SH-SY5Y (cell line): ENCODE data around the gene SLC26A11.

Source experiments
- GATA2 ChIP-seq: IDR thresholded peaks from 2 replicates; pipeline ENCODE4 v1.6.1; 2011; ENCODE audit warnings: mild to moderate bottlenecking, low read depth, low read length
- GATA3 ChIP-seq: IDR thresholded peaks from 2 replicates; pipeline ENCODE4 v1.6.1; 2011; ENCODE audit warnings: low read depth, mild to moderate bottlenecking, low read length, moderate library complexity

Gene SLC26A11

DNA sequence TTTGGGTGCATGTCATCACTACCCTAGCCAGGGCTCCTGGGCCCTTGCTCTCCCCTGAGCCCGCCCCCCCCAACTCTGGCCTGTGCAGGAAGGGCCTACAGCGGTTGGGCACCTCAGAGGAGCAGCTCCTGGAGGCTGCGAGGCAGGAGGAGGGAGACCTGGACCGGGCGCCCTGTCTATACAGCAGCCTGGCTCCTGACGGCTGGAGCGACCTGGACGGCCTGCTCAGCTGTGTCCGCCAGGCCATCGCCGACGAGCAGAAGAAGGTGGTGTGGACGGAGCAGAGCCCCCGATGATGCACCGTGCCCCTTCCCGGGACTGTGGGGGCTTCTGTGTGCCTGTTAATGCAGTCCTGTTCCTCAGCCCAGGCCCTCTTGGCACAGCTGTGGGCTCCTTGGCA lies 12.2 kb upstream of the SLC26A11 start:
- TF ChIP-seq GATA2 (no peak), GATA3 (no peak)

DNA sequence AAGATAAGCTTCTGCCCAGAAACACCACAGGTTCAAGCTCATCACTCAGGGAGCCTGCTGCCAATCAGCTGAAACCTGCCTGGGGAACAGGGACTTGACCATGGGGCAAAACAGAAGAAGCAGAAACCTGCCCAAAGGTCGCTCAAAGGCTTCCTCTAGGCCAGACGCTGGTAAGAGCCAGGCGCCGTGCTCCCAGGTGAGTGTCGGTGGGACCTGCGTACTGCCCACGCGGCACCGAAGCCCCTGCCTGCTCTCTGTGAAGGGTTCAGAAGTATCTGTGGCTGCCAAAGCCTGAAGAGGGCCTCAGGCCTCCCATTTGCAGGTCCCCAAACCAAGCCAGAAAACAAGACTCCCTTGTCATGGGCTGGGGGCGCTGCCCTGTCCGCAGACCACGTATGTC lies 10.5 kb upstream of the SLC26A11 start:
- no peak for TF ChIP-seq GATA3
- no peak for TF ChIP-seq GATA2

DNA sequence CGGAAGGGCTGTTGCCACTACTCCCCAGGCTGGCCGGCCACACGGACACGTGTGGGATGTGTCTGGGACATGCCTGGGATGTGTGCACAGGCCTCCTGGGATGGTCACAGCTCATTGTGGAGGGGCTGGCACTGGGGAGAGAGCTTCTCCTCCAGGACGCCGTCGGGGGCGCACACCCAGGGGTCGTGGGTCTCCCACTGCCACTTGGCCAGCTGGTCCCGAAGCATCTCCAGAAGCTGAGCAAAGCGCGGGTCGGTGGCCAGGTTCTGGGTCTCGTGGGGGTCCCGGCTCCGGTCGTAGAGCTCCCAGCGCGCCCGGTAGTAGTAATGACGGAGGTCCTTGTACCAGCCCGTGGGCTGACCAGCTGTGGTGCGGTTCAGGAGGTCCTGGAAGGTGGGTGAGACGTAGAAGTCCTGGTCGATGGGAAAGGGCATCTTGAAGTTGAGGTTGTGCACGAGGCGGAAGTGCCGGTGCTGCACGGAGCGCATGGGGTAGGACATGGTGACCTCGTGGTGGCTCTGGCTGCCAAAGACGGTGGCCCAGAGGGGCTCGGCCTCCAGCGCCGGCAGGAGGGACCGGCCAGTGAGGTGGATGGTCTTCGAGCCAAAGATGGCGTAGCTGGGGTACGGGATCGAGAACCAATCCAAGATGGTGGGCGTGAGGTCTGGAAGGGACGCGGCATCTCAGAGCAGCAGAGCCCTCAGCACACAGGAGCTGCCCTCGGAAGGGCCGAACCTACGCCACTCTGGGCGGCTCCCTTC lies 9.7 kb upstream of the SLC26A11 start:
- TF ChIP-seq GATA2 (no peak), GATA3 (no peak)

DNA sequence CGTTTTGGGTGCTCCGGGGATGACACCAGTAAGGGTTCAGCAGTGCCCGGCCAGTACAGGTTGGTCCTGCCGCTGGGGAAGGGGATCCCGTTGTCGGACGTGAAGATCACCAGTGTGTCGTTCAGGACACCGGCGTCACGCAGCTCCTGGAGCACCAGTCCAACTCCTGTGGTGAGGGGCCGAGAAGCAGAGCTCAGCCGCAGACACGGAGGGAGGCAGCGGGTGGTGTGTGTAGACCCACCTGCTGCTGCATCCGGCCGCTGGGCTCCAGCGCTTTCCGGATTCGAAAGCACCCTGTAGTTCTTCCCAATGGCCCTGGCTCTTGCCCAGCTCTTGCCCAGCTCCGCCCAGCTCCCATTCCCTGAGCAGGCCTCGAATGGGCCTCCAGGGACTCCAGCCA lies 8.1 kb upstream of the SLC26A11 start:
- TF ChIP-seq GATA2 (no peak), GATA3 (no peak)

DNA sequence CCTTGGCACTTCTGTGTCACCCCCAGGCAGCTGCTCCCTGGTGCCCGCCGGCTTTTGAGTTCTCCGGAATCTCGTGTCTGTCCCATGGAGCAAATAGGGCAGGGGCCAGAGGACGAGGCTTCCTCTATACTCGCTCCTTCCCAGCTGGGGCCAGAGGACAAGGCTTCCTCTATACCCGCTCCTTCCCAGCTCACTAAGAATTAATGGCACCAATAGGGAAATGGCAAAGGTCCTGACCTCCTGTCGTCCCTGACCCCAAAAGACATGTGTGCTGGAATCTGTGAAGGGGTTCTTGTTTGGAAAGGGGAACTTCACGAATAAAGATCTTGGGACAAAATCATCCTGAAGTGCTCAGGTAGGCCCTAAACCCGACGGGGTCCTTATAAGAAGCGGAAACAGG lies 7.7 kb upstream of the SLC26A11 start:
- no peak for TF ChIP-seq GATA3

DNA sequence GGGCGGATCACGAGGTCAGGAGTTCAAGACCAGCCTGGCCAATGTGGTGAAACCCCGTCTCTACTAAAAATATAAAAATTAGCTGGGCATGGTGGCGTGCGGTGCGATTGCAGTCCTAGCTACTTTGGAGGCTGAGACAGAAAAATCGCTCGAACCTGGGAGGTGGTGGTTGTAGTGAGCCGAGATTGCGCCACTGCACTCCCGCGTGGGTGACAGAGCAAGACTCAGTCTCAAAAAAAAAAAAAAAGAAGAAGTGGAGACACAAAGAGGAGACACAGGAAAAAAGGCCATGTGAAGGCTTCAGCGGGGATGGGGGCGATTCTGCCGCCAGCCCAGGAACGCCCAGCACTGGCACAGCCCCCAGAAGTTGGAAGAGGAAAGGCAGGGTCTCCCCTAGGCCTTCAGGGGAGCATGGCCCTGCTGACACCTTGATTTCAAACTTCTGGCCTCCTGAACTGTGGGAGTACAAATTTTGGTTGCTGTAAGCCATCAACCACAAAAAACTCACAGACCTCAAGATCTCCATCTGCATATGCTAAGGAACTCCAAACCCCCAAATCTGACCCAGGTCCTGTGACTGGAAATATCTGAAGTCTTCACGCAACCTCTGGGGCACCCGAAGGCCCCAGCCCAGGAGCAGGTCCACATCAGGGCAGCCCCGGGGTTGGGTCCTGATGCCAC lies 7.1 kb upstream of the SLC26A11 start:
- TF ChIP-seq GATA2 (no peak), GATA3 (no peak)

DNA sequence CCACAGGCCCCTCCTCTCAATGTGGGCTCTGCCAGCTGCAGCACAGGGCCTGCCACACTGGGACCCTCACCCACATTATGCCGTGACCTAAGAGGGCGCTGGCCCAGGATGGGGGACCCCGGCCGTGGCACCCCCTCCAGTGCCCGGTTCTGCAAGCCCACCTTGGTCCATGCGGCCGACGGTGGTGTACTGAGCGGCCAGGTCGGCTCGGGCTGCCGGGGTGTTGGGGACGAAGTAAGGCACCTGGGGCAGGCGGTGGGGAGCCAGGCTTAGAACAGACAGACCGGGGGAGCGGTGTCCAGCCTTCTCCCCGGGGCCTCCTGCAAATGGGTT lies 6.6 kb upstream of the SLC26A11 start:
- TF ChIP-seq GATA3: no peak
- TF ChIP-seq GATA2: no peak

DNA sequence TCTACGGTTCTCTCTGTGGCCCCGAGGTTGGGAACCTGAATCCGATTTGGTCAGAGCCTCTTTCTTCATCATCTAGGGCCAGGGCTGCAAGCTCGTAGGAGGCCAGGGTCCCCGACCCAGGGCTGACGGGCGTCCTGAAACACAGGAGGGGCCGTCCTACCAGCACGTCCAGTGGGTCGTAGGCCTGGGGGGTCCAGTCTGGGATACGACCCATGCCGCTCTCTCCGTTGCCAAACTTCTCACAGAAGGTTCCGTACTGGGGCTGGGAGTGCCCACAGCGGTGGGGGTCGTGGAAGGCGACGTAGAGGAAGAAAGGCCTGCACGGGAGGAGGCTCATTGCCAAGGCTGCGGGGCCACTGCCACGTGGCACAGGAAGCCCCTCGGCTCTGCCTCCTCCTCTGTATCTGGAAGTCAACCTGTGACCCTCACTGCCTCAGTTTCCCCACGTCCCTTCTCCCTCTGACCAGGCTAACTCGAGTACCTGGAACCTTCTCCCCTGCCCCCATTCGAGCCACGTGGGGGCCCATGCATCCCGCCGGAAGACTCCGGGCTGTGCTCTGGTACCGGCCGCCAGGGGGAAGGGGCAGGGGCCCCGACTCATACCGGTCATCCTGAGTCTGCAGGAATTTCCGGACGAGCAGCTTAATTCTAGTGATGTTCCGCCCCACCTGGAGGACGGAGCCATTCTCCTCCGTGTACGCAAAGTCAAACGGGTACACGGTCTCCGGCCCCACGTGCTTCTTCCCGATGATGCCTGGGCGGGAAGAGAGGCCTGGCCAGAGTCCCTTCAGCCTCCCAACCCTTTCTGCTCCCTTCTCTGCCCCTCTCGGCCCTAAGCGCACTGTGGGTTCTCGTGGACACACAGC lies 6.0 kb upstream of the SLC26A11 start:
- no peak for TF ChIP-seq GATA2
- TF ChIP-seq GATA3: no peak

DNA sequence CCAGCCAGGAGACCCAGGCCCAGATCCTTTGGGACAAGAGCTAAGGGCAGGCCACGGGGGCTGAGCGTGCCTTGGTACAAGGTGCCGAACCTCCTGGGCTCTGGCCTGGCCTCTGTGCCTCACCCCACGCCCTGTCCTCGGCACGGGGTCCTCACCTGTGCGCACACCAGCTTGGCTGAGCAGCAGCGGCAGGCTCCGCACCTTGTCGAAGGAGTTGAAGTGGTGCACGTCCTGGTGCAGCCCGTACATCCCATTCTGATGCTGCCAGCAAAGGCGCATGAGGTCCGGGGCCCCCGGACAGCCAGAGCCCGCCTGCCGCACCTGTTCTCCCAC lies 5.4 kb upstream of the SLC26A11 start:
- TF ChIP-seq GATA2 (no peak), GATA3 (no peak)

DNA sequence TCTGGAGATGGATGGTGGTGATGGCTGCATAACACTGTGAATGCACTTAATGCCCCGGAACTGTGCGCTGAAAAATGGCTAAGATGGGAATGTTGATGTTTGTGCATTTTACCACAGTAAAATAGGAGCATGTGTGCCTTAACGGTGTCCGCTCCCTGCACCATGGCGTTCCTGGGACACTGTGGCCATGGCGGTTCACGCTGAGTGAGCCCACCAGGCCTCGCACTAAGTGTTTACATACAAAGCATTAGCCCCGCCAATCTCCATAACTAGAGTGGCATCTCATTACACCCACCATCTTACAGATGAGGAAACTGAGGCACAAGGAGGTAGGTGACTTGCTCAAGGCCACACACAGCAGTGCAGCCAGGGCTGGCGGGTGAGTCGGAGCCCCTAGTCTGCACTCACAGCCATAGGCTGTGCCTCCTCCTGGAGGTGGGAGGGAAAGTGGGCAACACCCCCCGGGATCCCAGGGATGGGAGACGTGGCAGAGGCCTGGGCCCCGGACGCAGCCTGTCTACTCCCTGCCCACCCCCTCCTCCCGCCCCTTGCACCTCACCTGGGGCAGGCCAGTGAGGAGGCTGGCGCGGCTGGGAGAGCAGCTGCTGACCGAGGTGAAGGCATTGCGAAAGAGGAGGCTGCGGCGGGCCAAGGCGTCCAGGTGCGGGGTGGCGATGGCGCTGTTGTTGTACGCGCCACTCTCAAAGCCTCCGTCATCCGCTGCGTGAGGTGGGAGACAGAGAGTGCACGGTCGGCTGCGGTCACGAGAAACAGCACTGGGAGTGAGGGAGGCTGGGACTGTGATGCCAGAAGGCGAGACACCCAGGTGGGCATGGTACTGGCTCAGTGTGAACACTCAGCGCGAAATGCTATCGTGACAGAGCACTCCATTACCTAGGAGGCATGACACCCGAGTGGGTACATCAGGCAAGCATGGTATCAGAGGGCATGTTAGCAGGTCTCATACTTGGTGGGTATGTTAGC lies 3.5 kb upstream of the SLC26A11 start:
- TF ChIP-seq GATA2 (no peak), GATA3 (no peak)

DNA sequence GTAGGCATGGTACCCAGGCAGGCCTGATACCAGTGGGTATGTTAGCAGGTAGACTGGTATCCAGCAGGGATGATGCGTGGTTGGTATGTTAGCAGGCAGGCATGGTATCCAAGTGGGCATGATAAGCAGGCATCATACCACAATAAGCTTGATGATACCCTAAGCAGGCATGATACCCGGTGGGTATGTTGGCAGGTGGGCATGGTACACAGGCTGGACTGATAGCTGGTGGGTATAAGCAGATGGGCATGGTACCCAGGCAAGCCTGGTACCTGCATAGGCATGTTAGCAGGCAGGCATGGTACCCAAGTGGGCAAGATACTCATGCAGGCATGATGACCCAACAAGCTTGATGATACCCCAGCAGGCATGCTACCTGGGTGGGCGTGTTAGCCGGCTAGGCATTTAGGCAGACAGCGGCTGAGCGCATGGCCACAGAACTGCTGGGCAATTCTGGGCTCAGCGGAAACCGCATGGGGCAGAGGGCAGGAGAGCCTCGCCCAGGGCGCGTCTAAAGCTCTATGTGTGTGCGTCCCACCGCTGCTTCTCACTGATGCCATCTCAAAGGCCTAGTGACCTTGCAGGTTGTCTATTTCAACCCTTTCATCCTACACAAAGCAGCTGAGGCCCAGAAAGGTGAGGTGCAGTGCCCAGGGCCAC lies 2.4 kb upstream of the SLC26A11 start:
- TF ChIP-seq GATA3 (no peak), GATA2 (no peak)

DNA sequence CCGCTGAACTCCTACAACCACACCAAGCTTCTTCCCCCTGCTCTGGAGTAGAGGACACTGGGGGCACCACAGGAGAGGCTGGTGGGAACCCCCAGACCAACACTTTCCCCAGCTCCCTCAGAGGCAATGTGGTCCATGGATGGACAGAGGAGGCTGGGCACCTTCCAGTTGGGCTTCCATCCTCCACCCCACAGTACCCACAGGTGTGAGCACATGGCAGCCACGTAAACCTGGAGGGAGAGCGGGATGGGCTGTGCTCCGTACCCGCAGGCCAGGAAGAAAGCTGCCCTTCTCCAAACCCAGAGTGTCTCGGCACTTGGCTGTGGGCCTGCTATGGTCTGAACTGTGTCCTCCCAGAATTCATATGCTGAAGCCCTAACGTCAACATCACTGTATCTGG lies 1.8 kb upstream of the SLC26A11 start:
- TF ChIP-seq GATA2 (no peak), GATA3 (no peak)

DNA sequence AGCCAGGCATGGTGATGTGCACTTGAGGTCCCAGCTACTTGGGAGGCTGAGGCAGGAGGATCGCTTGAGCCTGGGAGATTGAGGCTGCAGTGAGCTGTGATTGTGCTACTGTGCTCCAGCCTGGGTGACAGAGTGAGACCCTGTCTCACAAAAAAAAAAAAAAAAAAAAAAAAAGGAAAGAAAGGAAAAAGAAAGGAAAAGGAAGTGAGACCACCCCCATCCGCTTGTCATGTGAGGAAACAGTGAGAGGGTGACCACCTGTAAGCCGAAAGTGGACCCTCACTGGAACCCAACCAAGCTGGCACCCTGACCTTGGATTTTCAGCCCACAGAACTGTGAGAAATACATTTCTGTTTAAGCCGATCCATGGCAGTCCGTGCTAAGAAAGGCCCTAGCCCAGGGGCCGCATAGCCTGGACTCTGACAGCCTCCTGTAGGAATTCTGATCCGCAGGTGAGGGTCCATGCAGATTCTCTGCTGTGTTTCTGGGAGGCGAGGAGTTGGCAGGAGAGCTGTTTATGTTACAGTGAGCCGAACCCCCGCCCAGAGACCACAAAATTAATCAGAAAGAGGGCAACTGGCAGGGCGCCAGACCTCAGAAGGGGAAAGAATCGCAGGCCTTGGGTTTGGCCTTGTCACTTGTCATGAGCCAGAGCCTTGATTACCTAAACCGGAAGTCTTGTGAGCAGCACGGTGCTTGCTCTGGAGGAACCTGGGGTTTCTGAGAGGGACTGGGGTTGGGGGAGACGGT lies 1.0 kb upstream of the SLC26A11 start:
- TF ChIP-seq GATA2 (no peak), GATA3 (no peak)

DNA sequence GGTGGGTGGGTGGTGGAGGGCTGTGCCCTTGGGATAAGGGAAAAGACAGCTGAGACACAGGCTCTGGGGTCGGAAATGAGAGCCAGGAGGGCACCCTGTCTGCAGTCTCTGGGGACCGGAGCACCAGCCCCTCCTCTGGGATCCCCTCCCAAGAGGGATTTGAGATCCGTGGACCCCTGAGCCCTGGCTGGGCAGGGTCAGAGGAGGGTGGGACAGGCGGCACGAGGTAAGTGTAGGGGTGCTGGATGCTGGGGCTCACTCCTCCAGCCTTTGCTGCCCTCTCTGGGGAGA lies 519 bp upstream of the SLC26A11 start:
- TF ChIP-seq GATA3 (no peak), GATA2 (no peak)
